HG02852 (cell line): ENCODE measurements around the gene RAB2B.
"Not testable (repeated sequence)": the region's sequence is repeated elsewhere in the genome, so short reads cannot be mapped to it uniquely, and the experiment has no call there.

ENCODE experiments used
- ATAC-seq: cut with Tn5 transposase; IDR thresholded peaks from one replicate; pipeline ENCODE4 v1.9.1; 2021; ENCODE audit warnings: mild to moderate bottlenecking, moderate library complexity; ENCODE audit not compliant: unreplicated experiment

The RAB2B gene

DNA sequence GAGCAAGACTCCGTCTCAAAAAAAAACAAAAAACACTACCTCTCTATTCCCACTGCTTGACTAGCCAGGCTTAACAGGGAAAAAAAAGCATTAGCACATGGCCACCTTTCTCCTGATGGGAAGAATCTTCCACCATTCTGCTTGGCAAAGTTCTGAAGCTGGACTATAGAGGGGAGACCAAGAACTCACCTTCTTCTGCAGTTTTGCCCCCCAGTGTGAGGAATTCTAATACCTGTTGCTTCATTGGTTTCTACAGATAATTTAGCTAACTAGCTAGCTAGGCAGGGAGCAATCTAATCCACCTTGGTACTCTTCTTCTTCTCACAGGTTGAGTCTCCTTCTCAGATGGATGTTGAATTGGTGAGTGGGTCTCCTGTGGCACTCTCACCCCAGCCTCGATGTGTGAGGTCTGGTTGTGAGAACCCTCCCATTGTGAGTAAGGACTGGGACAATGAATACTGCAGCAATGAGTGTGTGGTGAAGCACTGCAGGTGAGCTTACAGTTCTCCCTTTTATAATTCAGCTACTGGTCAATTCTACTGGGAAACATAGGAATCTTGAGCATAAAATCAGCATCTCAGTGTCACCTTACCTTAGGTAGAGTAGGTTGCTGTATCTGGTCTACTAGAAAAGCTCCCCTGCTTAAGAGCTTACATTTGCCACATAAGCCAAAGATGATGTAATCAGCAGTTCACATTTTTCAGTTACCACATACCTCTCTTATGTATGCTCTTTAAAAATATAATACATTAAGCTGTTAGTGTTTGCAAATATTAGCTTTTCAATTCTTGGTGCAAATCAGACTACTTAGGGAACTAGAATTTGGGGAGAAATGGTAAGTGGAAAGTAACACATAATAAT is 18.4 kb upstream of the RAB2B start:
- ATAC-seq = no peak

DNA sequence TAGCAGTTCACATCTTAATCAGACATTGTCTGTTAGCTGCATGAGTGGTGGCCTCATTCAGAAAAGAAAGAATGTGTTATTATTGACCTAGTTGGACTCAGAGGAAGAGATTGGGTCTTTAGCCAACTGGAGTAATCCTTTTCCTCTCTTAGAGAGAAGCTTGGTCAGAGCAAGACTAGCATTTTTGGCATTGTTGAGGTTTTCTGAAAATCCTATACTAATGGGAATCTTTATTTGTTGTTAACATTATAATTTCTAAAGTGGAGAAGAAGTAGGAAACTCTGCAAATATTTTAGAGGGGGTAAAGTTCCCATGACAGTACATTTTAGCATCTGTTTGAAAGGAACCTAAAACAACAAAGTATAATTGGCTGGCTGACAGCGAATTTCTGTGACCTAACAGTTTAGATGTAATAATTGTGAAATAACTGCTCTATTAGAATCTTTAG is 9.9 kb upstream of the RAB2B start:
- no peak for ATAC-seq

DNA sequence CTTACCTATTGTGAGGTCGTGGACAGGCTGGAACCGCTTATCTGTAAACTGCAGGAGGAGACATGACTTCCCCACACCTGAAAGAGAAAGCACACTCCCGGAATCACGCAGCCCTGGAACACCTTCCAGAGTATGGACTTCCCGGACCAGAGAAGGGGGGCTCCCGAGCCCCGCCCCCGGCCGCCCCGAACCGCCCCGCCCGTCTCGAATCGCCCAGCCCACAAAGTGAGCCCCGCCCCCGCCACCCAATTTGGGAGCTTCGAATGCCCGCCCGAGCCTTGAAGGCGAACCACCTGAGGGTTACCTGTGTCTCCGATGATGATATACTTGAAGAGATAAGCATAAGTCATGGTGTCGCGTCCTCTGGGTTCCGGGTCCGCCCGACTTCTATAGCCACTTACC is 235 bp downstream of the RAB2B start:
- ATAC-seq = peak; percentile 34

DNA sequence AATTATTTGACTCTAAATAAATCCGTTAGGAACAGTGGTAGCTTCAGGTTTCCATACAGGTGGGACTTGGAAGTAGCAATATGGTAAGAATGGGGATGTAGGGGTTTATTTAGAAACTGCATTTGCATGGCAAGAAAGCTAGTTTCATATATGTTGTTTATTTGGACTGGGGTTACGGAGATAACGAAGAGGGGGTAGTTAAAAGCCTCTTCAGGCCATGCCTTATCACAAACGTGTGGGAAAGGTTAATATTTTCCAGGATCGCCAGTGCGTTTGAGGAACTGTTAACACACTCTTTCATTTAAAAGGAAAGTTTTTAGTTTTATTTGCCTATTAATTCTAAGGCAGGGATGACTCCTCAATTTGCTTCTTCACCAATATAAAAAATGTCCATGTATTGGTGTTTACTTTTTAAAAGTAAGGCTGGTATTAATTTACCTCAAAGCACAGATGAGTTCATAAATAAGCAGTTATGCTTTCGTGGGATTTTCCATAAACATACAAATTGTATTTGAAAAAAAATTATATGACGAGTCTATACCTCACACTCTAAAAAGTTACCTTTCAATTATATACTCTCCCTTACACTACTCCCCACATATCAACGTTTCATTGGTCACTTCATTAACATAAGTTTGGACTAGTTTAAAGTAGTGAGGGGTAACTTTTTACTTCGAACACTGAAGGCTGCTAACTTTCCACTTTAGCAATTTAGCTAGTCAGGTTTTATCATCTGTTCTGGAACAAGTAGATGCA is 814 bp downstream of the RAB2B start:
- ATAC-seq = no peak

DNA sequence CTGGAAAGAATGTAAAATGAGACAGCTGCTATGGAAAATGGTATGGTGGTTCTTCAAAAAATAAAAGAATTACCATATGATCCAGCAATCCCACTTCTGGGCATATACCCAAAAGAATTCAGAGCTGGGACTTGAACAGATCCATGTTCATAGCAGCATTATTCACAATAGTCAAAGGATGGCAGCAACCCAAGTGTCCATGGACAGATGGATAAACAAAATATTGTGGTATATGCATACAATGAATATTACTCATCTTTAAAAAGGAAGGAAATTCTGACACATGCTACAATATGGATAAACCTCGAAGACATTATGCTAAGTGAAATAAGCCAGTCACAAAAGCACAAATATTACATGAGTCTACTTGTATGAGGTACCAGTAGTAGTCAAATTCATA is 9.1 kb downstream of the RAB2B start:
- no peak for ATAC-seq

DNA sequence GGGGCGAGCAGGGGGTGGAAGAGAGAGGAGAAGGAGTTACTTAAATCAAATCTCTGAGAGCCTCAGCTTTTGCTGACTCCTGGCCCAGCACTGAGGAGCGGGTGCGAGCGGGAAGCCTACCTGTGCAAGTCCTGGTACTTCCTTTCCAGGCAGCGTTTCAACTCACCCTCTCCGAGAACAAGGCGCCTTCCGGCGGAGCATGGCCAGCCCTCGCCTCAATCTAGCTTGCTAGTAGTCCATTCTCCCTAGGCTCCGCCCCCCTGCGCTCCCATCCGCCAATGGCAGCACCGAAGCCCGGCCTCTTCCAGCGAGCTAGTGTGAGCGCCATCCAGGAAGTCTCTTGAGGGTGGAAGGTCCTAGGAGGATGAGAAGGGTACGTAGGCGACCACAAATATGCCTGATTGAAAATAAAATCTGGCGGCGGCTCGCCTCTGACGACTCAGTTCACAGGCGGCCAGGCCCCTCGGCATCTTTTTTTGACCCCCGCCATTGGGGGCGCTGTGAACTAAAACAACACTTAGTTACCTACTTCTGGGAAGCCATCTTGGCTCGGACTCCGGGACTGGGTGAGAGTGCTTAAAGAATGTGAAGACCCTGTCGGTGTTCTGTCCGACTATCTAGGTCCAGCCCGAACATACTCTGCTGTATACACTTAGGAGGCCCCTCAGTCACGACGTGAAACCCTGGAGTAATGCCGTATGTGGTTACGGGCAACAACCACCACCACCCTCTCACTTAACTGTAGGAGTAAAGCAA is 20.7 kb downstream of the RAB2B start, which contains the start of gene CHD8:
Gene CHD8 (minus strand): TSS at position 212 of the 756 bp plus-strand sequence. CDS start 24,480 bp downstream, outside the sequence.
- peak; percentile 97 for ATAC-seq

DNA sequence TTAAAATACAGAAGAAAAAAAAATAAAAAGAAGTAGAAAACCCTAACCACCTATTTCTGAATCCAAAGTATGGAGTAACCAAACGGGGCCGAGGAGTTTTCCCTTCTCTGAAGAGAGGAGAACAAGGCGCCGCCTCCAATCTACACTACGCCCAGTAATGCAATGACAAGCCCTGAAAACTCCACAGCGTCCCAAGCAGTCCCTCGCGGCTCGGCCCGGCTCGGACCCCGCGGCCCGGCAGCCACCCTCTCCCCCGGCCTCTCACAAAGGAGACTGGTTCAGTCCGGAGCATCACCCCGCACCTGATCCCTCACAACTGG is 21.2 kb downstream of the RAB2B start:
- peak; percentile 16 for ATAC-seq

DNA sequence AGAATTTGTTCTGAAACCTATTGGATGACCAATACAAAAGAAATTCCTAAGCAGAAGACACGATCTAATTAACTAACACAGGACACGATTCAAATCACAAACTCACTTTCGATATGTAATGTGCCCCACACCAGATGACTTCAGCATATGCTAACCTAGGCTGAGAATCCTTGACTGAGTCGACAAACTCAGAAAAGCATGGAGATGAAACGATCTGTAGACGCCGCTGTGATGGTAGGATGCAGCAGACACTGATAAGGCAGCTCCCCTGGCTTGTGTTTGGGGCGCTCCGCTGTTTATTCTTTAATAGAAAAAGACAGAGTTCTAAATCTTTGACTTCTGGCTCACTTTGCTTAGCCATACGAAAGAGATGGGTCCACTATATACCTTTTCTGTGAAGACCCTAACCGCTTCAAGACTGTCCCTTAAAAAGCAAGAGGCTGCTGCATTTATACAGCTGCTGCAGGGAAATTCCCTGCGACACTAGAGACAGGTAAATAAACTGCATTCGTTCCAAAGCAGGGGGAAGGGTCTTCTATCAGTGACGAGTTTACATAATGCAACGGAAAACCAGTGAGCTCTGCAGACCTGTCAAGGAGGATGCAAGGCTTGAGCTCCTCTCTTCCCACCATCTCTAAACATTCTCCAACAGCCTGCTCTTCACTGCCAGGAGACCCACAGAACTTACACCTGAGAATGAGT is 21.8 kb downstream of the RAB2B start:
- no peak for ATAC-seq

DNA sequence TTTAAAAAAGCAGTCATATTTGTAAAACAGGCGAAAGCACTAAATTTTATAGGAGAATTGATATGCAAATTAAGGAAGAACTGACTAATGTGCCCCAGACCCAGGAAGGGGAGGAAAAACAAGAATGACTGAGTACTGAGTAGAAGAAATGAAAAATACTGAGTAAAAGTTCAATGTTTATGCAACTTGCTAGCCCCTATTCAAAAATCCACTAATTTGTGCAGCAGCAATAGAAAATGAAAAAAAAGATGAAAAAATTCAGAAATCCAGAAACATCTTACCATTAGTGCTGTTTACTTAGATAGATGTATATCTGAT is 26.9 kb downstream of the RAB2B start:
- ATAC-seq = no peak

DNA sequence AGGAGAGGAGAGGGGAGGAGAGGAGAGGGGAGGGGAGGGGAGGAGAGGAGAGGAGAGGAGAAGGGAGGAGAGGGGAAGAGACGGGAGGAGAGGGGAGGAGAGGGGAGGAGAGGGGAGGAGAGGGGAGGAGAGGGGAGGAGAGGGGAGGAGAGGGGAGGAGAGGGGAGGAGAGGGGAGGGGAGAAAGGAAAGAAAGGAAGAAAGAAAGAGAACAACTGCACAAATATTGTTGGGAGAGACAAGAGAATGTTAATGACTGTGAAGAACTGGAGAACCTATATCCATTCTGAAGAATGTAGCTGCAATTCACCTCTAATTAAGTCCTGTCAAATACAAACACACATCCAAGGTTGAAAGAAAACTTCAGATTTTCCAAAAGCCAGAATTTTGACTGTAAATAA is 34.1 kb downstream of the RAB2B start:
- not testable (repeated sequence) for ATAC-seq

DNA sequence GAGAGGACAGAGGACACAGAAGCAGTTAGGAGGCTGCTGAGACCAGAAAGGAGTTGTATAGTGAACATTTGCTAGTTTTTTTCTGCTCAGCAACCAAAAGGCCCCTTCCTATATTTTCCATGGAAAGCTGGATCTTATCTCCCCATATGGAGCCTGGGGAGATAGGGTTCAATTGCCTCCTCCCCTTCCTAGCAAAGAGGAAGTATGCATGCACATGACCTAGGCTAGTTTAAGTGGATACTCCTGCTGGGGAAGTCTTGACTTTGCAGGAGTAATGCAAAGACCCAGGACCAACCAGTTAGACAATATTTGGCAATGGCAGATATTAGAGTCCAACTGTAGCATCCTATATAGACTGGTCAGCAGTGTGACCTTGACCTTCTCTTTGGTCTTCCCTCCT is 35.9 kb downstream of the RAB2B start:
- no peak for ATAC-seq

DNA sequence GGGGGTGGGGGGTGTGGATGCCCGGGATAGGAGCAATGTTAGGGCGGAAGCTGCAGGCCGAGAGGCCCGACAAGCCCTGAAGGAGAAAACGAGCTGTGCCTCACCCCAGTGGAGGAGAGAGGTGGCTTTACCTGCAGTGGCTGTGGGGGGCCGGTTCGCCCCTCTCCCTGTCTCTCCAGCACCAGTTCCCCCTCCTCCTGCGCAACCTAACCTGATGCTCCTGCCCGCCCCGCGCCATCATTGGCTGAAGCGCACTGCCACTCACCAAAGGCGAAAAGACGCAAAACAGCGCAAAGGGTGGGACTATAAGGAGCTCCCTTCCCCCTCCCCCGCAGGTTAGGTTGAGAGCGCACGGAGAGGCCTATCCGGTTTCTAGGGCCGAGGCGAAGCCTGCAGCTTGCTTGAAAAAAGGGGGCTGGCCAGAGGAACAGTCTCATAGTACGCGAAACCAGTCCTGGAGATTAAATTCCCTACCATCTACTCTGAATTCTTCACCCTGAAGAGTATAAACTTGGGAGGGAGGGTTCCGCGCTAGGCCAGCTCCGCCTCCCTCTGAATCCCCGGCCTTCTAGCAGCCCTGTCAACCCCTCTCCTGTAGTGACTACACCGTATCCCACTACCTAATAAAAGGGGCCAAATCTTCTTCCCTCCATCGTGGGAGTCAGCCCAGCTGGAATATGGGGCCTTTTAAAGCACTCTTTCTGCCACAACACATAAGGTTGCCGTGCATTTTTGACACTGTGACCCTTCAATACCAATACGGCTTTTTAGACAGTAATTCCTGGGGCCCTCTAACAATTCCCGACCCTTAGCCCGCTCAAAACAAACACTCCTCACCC is 39.5 kb downstream of the RAB2B start:
- peak; percentile 98 for ATAC-seq

DNA sequence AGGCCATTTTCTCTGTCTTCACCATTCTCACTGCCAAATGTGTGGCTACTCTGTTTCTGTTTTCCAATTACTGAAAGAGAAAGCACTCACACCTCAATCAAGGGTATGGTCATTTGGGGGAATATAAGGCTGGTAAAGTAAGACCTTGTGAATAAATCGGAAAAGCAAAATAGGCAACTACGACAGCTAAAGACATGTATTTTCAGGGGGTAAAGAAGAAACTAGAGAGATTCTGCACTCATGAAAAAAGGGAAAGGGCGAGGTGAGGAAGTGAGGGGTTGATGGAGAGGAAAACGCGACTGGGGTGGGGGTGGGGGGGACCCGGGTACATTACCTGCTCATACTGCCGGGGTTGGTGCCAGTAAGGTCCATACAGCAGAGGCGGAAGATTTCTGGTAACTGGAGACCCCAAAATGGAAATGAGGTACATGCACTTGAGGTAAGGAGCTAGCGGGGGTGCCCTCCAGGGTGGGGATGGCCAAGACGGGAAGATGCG is 40.1 kb downstream of the RAB2B start:
- no peak for ATAC-seq

DNA sequence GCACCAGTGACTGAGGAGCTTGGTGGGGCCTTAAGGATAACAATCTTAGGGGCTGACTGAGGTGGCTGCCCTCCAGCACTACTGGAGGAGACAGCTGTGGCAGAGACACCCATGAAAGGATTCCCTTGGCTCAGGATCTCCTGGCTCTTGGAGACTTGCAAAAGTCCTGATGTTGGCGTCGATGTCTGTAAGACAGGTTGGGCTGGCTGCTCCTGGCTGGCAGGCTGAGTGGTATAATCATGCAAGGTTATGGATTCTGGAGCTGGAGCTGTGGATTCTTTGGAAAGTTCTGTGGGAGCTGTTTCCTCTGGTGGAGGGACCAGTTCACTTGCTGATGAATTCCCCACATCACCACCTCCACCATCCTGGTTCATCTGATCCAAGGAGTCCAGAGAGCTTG is 45.6 kb downstream of the RAB2B start:
- ATAC-seq = no peak

DNA sequence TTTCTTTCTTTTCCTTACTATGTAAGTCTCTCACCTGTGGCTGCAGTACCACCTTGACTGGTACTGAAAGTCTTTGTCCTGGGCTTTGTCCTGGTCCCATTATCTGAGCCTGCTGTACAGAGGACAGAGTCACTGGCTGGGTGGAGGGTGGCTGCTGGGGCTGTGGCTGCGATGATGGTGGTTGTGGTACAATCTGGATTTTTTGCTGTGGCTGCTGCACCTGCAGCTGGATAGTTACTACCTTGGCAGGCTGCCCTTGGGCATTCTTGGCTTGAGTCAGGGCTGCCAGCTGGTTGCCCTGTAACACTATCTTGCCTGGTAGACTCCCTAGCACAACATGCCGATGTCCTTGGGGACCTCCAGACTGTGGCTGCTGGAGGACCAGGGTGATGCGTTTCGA is 47.8 kb downstream of the RAB2B start:
- ATAC-seq = no peak

DNA sequence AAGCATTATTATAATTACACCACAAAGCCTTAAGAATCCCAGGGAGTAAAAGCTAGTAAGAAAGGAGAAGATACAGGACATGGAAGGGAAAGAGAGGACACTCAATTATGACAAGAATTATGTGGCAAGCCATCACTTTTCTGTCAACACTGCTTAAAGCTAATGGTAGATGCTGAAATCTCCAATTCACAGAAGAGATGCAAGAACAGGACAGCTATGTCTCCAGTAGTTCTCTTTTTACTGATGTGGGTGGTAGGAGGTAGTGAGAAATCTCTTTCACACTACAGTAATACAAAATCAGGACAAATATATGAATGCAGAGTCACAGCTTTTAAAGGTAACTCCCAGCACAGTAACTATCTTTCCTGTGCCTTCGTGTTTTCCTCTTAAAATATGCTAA is 50.1 kb downstream of the RAB2B start:
- ATAC-seq = no peak

DNA sequence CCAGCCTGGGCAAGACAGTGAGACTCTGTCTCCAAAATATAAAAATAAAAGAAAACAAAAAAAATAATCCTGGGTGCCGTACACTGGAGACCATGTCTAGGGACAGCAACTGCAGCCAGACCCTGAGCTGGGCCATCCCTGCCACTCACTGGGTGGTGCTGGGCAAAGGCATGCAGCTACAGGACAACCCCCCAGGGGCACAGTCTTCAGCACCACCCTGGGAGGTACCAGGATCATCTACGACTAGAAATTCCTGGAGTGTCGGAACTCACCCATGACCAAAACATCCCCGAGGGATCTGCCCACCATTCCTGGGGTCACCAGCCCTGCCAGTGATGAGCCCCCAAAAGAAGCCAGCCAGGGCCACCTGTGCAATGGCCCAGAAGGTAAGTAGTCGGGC is 57.2 kb downstream of the RAB2B start:
- ATAC-seq = no peak

DNA sequence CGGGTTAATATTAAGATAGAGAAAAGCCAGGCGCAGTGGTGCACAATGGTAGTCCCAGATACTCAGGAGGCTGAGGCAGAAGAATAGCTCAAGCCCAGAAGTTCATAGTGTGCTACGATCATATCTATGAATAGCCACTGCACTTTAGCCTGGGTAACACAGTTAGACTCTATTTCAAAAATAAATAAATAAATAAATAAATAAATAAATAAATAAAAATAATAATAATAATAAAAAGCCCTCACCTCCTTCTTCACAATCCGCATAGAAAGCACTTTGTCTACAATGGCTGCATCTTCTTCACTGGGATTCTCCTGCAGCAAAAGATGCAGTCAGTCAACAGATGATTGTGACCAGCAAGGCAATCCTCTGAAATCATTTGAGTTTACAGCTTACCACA is 61.4 kb downstream of the RAB2B start:
- ATAC-seq = no peak

DNA sequence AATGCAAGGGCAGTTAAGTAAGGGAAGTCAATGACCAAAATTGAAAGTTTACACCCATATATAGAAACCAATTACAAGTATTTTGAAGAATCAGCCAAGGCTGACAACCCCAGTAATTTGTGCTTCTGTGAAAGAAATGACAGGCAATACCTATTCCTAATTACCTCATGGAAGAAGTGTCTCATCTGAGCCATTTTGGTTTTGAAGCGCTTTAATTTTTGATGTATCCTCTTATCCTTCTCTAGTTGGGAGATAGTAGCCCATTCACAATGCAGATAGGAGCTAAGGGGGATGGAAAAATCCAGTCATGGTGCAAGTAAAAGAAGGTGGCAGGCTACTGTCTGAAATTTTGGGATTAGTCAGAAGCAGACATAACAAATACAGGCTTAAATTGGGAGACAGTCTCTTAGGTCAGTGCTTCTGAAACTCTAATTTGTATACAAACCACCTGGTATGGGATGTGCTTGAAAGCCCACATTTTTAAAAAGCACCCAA is 62.6 kb downstream of the RAB2B start:
- peak; percentile 65 for ATAC-seq
